K562 (cell line): Measurements from ENCODE around the gene ITGB6. TPM values are rescaled to one million over a fixed set of nuclear protein-coding genes. Genes with fewer than 3 reads are reported as not detected.

Source experiments
- ATAC-seq: fragments of 200-7000 bp; cut with Tn5 transposase; 3 replicates; pipeline ENCODE4 v1.9.1; 2020; ENCODE audit warnings: moderate library complexity
- BruUV-seq: library from RNA; stranded (reverse); fragments of 400-500 nt; replicated peaks from 2 replicates; lab custom pipeline; 2021; lab: Mats Ljungman, UMichigan
- CTCF ChIA-PET: fragments of 300-600 bp; formaldehyde crosslinking; extraction: SDS; loops from one replicate; lab custom pipeline; 2021; ENCODE audit warnings: low intra/inter-chr PET ratio; lab: Yijun Ruan, JAX
- POLR2A ChIA-PET: fragments of 300-600, 350-650 bp; sonication (Branson Sonifier 250); formaldehyde crosslinking; extraction: SDS; loops from one replicate; lab custom pipeline; 2021; ENCODE audit warnings: antibody characterized with exemption, inconsistent platforms; lab: Yijun Ruan, JAX
- DNase-seq, 4 experiments: peaks; one replicate each; pipeline versions ENCODE4 v3.0.0 to v3.0.0-alpha.2; 2011 to 2018; ENCODE audit warnings: low spot score in 3 of 4, mixed read lengths in 3 of 4; ENCODE audit errors: extremely low read depth in 1 of 4
- FAIRE-seq: peaks from 2 replicates; lab custom pipeline; 2011; peaks lifted over from hg19 to GRCh38; lab: Jason Lieb, UNC
- H2AFZ ChIP-seq: 2 replicates; pipeline ENCODE4 v1.6.0; 2011; ENCODE audit warnings: low read depth, low read length, control low read depth, inconsistent platforms
- H3K27ac ChIP-seq: fragments of 200-600 bp; 3 replicates; pipeline ENCODE4 v1.8.0; 2011; ENCODE audit warnings: low read depth, mild to moderate bottlenecking, control low read depth, inconsistent platforms, low read length, moderate library complexity, mixed read lengths; ENCODE audit errors: extremely low read depth
- H3K27me3 ChIP-seq, 2 experiments: fragments of 300-600 bp in 1 of 2; 2 replicates in 1 of 2; 3 replicates in 1 of 2; pipeline versions ENCODE4 v1.6.0 to v1.8.0; 2011; ENCODE audit warnings: inconsistent platforms in 2 of 2, low read length in 2 of 2, mild to moderate bottlenecking in 1 of 2, mixed read lengths in 1 of 2, moderate library complexity in 1 of 2; ENCODE audit not compliant: control insufficient read depth in 2 of 2, insufficient read depth in 2 of 2
- H3K36me3 ChIP-seq: fragments of 300-600 bp; 3 replicates; pipeline ENCODE4 v1.8.0; 2011; ENCODE audit warnings: mild to moderate bottlenecking, low read length, inconsistent platforms; ENCODE audit not compliant: control insufficient read depth, insufficient read depth
- H3K4me1 ChIP-seq, 2 experiments: fragments of 200-600 bp in 1 of 2; replicated peaks in 1 of 2; 2 replicates in 1 of 2; 3 replicates in 1 of 2; pipeline versions ENCODE4 v1.5.1 to v1.8.0; 2011; ENCODE audit warnings: inconsistent platforms in 2 of 2, low read length in 2 of 2, mild to moderate bottlenecking in 1 of 2, mixed read lengths in 1 of 2, moderate library complexity in 1 of 2; ENCODE audit not compliant: control insufficient read depth in 2 of 2, insufficient read depth in 2 of 2
- H3K4me2 ChIP-seq: 2 replicates; pipeline ENCODE4 v1.6.1; 2011; ENCODE audit warnings: low read length, control low read depth, inconsistent platforms, mixed read lengths; ENCODE audit not compliant: insufficient read depth
- H3K4me3 ChIP-seq: fragments of 200-600 bp; sonication (generic), shearing (Covaris generic); 2 replicates; pipeline ENCODE4 v1.5.1; 2016; ENCODE audit warnings: control low read depth, inconsistent platforms
- H3K79me2 ChIP-seq: fragments of 200-600 bp; 3 replicates; pipeline ENCODE4 v1.8.0; 2011; ENCODE audit warnings: low read length, inconsistent platforms; ENCODE audit not compliant: control insufficient read depth, insufficient read depth
- H3K9ac ChIP-seq, 2 experiments: 2 replicates each; pipeline versions ENCODE4 v1.6.0 to v1.6.1; 2011; ENCODE audit warnings: low read depth in 2 of 2, low read length in 2 of 2, control low read depth in 1 of 2, inconsistent platforms in 1 of 2, mild to moderate bottlenecking in 1 of 2, mixed read lengths in 1 of 2; ENCODE audit not compliant: insufficient read depth in 1 of 2
- H3K9me1 ChIP-seq: one replicate; pipeline ENCODE4 v1.6.0; 2011; ENCODE audit warnings: inconsistent platforms, mild to moderate bottlenecking, low read length, moderate library complexity; ENCODE audit not compliant: control insufficient read depth, insufficient read depth
- H3K9me3 ChIP-seq: replicated peaks from 2 replicates; pipeline ENCODE4 v1.5.1; 2011; ENCODE audit warnings: low read depth, low read length, inconsistent platforms; ENCODE audit not compliant: control insufficient read depth, insufficient read depth
- H4K20me1 ChIP-seq: replicated peaks from 2 replicates; pipeline ENCODE4 v1.6.1; 2011; ENCODE audit warnings: low read length, inconsistent platforms, mixed read lengths; ENCODE audit not compliant: control insufficient read depth, insufficient read depth
- MAFG ChIP-seq: fragments of 450-650 bp; conservative IDR thresholded peaks from 2 replicates; pipeline ENCODE4 v1.6.1; 2016; ENCODE audit warnings: missing genetic modification characterization, missing compliant biosample characterization
- RBFOX2 ChIP-seq: fragments of 200-400 bp; formaldehyde crosslinking; IDR thresholded peaks from 2 replicates; pipeline ENCODE4 v1.6.1; 2017; ENCODE audit warnings: low read depth, mild to moderate bottlenecking, low read length, moderate library complexity
- ZNF444 ChIP-seq: fragments of 250-450 bp; sonication (Bioruptor Pico); IDR thresholded peaks from 2 replicates; pipeline ENCODE4 v1.4.0; 2020; ENCODE audit warnings: mild to moderate bottlenecking, moderate library complexity
- WGBS: fragments of 100-300 bp; shearing (Covaris generic); methylation state at CpG from one replicate; pipeline ENCODE4 v1.1.6; 2016; ENCODE audit warnings: low coverage, mixed read lengths; ENCODE audit not compliant: insufficient coverage; ENCODE audit errors: missing lambda C conversion rate; 5-methylcytosine and 5-hydroxymethylcytosine counted together
- in situ Hi-C: fragments of 300-500 bp; cut with MboI; formaldehyde crosslinking; loops from 4 replicates; pipeline ENCODE4 v1.15.0; 2018; ENCODE audit warnings: inconsistent platforms, mixed read lengths
- intact Hi-C: fragments of 100-400 bp; cut with micrococcal nuclease; formaldehyde crosslinking; loops from 2 replicates; pipeline ENCODE4 v1.14.2; 2022
- polyA plus RNA-seq, 8 experiments: library from polyadenylated mRNA; depleted of rRNA in 4 of 8; stranded (reverse) in 5 of 8; unstranded in 3 of 8; fragments of >200 nt; fragmentation: Nextera tagmentation in 2 of 8; fragmentation: Illumina TruSeq in 1 of 8; extraction: Ambion mirVana in 2 of 8; extraction: Trizol in 1 of 8; gene quantifications; 2 replicates each; pipeline versions ENCODE4 v1.2.1 to v1.2.3, GENCODE V29; 2011 to 2014; ENCODE audit warnings: inconsistent platforms in 1 of 8, missing spikeins in 1 of 8
- total RNA-seq, 7 experiments: library from RNA; depleted of rRNA in 6 of 7; stranded (reverse); fragments of >200 nt in 6 of 7; fragmentation: Illumina TruSeq in 2 of 7; extraction: Trizol in 2 of 7; gene quantifications; 2 replicates each; pipeline versions ENCODE4 v1.2.1 to v1.2.3, GENCODE V29; 2011 to 2021; ENCODE audit warnings: low replicate concordance in 1 of 7
- TF ChIP-seq, protein P1 (sequence below): fragments of 450-650 bp; formaldehyde crosslinking; IDR thresholded peaks from 2 replicates; pipeline ENCODE4 v1.4.0; 2020; ENCODE audit warnings: mild to moderate bottlenecking, moderate library complexity

Gene ITGB6
- total and polyA plus RNA-seq, 9 of the 15 experiments (the other 6 are each of a cell fraction or from before 2014, with no cell fraction given), result 0.18 TPM; not detected in 8

DNA sequence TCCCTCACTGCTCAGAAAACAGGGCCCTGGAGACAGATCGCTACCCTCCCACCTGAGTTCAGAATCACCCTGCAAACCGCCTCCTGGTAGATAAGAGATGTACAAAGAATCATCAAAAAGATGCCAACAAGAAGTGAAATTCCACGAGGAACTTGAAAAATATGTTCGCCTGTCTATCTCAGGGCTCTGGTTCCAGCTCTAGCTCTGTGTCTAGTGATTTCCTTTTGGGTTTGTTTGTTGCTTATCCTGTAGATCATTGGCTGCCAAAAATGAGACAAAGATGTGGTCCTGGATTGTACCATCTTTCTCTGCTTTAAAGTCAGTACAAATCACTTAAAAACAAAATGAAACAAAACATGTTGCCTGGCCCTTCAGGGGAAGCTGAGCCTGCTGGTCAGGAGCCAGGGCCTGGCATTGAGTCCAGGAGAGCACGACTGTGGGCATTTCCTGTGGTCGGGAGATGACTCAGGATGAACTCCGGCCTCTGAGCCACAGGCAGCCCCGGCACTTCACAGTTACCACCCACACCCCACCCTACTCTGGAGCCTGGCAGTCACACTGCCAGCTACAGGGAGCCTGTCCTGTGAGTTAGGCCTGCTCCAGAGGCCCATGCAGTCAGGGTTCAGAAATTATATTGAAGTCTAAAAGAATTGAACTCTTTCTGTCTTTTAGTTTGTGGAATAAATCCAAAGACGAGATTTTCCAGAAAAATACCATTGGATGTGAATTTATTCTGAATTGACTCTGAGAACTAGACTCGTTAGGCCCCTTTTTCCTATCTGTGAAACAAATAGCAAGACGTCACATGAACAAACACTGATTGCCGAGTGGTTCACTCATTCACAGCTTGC lies 8.0 kb upstream of the ITGB6 start:
- DNase-seq, result no peak
- Histone ChIP-seq H3K27me3 (no peaks in the 10 kb centered on the region), H2AFZ (no peak overlapping the region), H3K9me1 (no peaks in the 10 kb centered on the region), H3K79me2 (no peaks in the 10 kb centered on the region), H3K4me1 (no peaks in the 10 kb centered on the region), H3K4me3 (no peak overlapping the region), H3K4me2 (no peak overlapping the region), H3K36me3 (no peaks in the 10 kb centered on the region), H3K9me3 (no peaks in the 10 kb centered on the region), H3K9ac (no peak overlapping the region), H4K20me1 (no peaks in the 10 kb centered on the region), H3K27ac (no peak overlapping the region)
- intact Hi-C loops (no loop called here), in situ Hi-C loops (no loop called here)
- POLR2A ChIA-PET, result interaction anchor here (0.6 to 0.8 kb wide), 3 partner anchors 158 to 1475 kb away, joined by 3 to 4 read pairs (median 3); no protein-coding TSS in a partner anchor
- no TSS peak for BruUV-seq
- no peak for FAIRE-seq
- CTCF ChIA-PET, result no interaction called here
- no peak for TF ChIP-seq MAFG
- TF ChIP-seq, protein P1, sequence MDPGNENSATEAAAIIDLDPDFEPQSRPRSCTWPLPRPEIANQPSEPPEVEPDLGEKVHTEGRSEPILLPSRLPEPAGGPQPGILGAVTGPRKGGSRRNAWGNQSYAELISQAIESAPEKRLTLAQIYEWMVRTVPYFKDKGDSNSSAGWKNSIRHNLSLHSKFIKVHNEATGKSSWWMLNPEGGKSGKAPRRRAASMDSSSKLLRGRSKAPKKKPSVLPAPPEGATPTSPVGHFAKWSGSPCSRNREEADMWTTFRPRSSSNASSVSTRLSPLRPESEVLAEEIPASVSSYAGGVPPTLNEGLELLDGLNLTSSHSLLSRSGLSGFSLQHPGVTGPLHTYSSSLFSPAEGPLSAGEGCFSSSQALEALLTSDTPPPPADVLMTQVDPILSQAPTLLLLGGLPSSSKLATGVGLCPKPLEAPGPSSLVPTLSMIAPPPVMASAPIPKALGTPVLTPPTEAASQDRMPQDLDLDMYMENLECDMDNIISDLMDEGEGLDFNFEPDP (CRISPR knock-in tag), result no peak
- no peak for TF ChIP-seq ZNF444 (CRISPR knock-in tag)
- no peak for TF ChIP-seq RBFOX2
- 1% methylated on average over 12 of the region's 12 CpGs for WGBS
- no peak for ATAC-seq
